HFF-Myc (cell line): ENCODE data around the gene STMP1.
"Not testable (repeated sequence)": the region's sequence is repeated elsewhere in the genome, so short reads cannot be mapped to it uniquely, and the experiment has no call there.

Experiments
- DNase-seq: peaks from one replicate; pipeline ENCODE4 v3.0.0-alpha.2; 2011; ENCODE audit warnings: low read depth; ENCODE audit errors: extremely low read depth
- H3K4me3 ChIP-seq: replicated peaks from 2 replicates; pipeline ENCODE4 v1.5.1; 2011; ENCODE audit warnings: low read depth, mild to moderate bottlenecking, control low read depth, low read length
- TF ChIP-seq, protein P1 (sequence below): IDR thresholded peaks from 2 replicates; pipeline ENCODE4 v1.5.1; 2012; ENCODE audit warnings: mild to moderate bottlenecking, low read depth, low read length, control low read depth; ENCODE audit errors: missing control alignments

Gene STMP1

DNA sequence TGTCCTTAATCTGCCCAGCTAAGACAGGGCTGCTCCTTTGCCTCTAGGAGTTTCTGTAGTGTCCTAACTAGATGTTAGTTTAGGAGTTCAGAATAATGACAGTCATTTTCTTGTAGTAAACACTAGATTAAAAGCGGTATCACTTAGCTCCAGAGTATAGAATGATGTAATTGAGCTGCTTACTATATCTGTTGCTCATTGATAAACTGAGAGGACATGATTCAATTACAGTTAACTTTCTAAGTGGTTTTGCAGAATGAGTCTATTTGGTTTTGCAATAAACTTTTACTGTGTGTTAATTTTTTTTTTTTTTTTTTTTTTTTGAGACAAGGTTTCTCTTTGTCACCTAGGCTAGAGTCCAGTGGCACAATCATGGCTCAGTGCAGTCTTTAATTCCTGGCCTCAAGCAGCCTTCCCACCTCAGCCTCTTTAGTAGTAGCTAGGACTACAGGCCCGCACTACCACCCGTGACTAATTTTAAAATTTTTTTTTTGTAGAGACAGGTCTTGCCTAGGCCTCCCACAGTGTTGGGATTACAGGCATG is 1.8 kb downstream of the STMP1 start:
- DNase-seq = no peak
- TF ChIP-seq, protein P1, sequence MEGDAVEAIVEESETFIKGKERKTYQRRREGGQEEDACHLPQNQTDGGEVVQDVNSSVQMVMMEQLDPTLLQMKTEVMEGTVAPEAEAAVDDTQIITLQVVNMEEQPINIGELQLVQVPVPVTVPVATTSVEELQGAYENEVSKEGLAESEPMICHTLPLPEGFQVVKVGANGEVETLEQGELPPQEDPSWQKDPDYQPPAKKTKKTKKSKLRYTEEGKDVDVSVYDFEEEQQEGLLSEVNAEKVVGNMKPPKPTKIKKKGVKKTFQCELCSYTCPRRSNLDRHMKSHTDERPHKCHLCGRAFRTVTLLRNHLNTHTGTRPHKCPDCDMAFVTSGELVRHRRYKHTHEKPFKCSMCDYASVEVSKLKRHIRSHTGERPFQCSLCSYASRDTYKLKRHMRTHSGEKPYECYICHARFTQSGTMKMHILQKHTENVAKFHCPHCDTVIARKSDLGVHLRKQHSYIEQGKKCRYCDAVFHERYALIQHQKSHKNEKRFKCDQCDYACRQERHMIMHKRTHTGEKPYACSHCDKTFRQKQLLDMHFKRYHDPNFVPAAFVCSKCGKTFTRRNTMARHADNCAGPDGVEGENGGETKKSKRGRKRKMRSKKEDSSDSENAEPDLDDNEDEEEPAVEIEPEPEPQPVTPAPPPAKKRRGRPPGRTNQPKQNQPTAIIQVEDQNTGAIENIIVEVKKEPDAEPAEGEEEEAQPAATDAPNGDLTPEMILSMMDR = no peak
- peak overlapping the region; percentile 69 for H3K4me3 ChIP-seq

DNA sequence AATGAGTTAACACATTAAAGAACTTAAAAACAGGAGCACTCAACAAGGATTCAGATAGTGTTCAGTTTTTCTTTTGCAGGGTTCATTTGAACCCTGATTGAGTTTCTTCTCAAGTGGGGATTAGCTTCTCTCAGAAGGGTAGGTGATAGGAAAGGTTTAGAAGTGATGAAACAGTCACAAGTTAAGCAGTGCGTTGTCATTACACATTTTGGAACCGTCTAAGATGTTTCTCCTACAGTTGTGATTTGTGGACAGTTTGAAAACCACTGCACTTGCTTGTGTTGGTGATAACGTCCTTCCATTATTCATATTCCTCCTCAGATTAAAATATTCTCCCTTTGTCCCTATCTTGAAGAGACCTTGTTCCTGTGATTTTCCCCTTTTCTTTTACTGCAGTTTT is 2.7 kb downstream of the STMP1 start:
- TF ChIP-seq, protein P1 = no peak
- no peak for DNase-seq

DNA sequence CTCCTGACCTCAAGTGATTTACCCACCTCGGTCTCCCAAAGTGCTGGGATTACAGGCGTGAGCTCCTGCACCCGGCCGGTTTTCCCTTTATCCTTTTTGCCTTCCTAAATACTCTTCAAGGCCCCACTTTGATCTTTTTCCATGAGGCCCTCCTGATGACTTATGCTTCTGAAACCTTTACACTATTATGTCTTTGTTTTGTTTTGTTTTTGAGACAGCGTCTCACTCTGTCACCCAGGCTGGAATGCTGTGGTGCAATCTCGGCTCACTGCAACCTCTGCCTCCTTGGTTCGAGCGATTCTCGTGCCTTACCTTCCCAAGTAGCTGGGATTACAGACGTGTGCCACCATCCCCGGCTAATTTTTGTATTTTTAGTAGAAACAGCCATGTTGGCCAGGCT is 3.8 kb downstream of the STMP1 start:
- TF ChIP-seq, protein P1 = no peak
- no peak for DNase-seq
- H3K4me3 ChIP-seq = no peak overlapping the region

More for the DNA sequence above, 2.7 kb downstream of the STMP1 start:
- no peak overlapping the region for H3K4me3 ChIP-seq

DNA sequence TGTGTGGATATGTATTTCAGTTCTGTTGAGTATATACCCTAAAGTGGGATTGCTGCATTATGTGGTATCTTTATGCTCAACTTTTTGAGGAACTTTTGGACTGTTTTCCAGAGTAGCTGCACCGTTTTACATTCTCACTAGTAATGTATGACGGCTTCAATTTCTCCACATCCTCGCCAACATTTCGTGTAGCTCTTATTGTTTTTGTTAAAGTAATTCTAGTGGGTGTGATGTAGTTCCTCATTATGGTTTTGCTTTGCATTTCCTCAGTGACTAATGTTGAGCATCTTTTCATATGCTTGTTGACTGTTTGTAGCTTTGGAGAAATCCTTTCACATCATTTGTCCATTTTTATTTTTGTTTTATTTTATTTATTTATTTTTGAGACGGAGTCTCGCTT is 4.5 kb downstream of the STMP1 start:
- DNase-seq = no peak
- H3K4me3 ChIP-seq = no peak overlapping the region
- TF ChIP-seq, protein P1 = no peak

DNA sequence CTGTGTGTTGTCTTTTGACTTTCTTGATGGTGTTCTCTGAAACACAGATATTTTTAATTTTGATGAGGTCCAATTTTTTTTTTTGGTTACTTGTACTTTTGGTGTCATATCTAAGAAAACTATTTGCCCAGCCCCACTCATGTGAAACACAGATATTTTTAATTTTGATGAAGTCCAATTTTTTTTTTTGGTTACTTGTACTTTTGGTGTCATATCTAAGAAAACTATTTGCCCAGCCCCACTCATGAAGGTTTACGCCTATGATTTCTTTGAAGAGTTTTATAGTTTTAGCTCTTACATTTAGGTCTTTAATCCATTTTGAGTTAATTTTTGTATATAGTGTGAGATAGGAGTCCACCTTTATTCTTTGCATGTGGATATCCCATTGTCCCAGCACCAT is 5.3 kb downstream of the STMP1 start:
- not testable (repeated sequence) for DNase-seq, H3K4me3 ChIP-seq

DNA sequence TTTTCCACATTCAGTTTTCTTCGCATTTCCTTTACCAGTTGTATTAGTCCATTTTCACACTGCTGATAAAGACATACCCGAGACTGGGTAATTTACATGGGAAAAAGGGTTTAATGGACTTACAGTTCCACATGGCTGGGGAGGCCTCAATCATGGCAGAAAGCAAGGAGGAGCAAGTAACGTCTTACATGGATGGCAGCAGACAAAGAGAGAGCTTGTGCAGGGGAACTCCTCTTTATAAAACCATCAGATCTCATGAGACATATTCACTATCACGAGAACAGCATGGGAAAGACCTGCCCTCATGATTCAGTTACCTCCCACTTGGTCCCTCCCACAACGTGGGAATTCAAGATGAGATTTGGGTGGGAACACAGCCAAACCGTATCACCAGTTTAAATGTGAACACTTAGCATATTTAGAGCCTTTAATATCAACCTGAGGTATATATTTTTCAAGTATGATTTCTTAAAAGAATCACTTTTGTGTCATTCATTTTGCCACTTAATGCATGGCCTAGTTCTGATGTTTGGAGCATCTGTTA is 6.6 kb downstream of the STMP1 start:
- not testable (repeated sequence) for DNase-seq, H3K4me3 ChIP-seq

DNA sequence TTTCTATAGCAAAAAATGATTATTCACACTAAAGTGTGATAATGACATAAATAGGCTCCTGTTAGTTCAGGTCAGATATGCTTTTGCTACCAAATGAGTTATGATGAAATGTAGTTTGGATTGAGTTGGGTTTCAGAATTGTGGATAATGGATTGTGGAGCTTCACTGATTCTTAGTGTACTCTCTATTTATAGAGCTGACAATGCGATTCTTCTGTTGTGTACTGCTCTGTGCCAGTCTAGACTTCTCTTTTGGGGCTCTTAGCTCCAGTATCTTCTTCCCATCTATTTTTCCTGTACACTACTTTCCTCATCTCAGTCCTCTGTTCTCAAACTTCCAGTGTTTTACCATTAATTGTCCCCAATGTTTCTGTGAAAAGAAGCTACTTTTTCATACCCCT is 7.5 kb downstream of the STMP1 start:
- TF ChIP-seq, protein P1 = no peak
- DNase-seq = no peak
- H3K4me3 ChIP-seq = no peak overlapping the region

DNA sequence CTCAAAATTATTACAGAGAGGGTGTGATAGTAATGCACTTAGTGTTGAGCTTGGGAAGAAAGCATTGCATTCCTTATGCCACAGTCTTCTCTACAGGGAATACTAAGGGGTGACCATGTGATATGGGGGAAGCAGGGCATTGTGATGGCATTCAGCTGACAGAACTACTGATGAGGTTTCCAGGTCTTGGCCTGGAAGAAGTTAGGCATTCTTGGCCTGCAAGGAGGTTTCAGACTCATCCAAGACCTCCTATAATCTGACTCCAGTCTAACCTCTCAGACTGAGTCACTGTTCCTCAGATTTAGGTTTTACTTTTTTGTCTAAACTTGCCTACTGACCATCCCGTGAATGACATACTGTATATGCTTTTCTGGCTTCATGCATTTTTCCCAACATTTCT is 7.9 kb downstream of the STMP1 start:
- H3K4me3 ChIP-seq = no peak overlapping the region
- no peak for DNase-seq
- TF ChIP-seq, protein P1 = no peak
